HEK293 (cell line): ENCODE results near the gene MAVS.
A peak's percentile ranks its signal among the peaks of the same experiment; 100 is the strongest.

ENCODE experiments used
- CTCF ChIA-PET: fragments of 350-600 bp; formaldehyde crosslinking; extraction: SDS; loops from one replicate; lab custom pipeline; 2021; ENCODE audit warnings: antibody characterized with exemption; lab: Yijun Ruan, JAX
- POLR2A ChIA-PET: fragments of 300-600 bp; formaldehyde crosslinking; extraction: SDS; loops from one replicate; lab custom pipeline; 2020; ENCODE audit warnings: antibody characterized with exemption, inconsistent platforms; lab: Yijun Ruan, JAX
- H3K27ac ChIP-seq: fragments of 200-500 bp; sonication (Bioruptor generic); 2 replicates; pipeline ENCODE4 v1.5.1; 2014; ENCODE audit warnings: low read depth, low read length, control low read depth, inconsistent platforms; ENCODE audit errors: extremely low read depth
- H3K36me3 ChIP-seq, 2 experiments: fragments of 200-500 bp in 1 of 2; sonication (Bioruptor generic) in 1 of 2; 1 replicate in 1 of 2; 2 replicates in 1 of 2; pipeline ENCODE4 v1.5.1; 2014 to 2017; ENCODE audit warnings: inconsistent platforms in 2 of 2, low read length in 2 of 2; ENCODE audit not compliant: control insufficient read depth in 2 of 2, insufficient read depth in 1 of 2
- H3K4me1 ChIP-seq: fragments of 200-500 bp; sonication (Bioruptor generic); 2 replicates; pipeline ENCODE4 v1.5.1; 2014; ENCODE audit warnings: mild to moderate bottlenecking, low read length, inconsistent platforms; ENCODE audit not compliant: control insufficient read depth, insufficient read depth
- H3K4me3 ChIP-seq: 2 replicates; pipeline ENCODE4 v1.5.1; 2011; ENCODE audit warnings: low read depth, mild to moderate bottlenecking, control low read depth, low read length, moderate library complexity
- H3K9me3 ChIP-seq: fragments of 200-500 bp; sonication (Bioruptor generic); 2 replicates; pipeline ENCODE4 v1.5.1; 2014; ENCODE audit warnings: low read depth, low read length, inconsistent platforms; ENCODE audit not compliant: control insufficient read depth, insufficient read depth
- FEZF1 ChIP-seq: fragments of 450-650 bp; formaldehyde crosslinking; IDR thresholded peaks from 2 replicates; pipeline ENCODE4 v1.5.1; 2016; ENCODE audit warnings: missing biosample characterization, missing genetic modification characterization
- KLF10 ChIP-seq: fragments of 450-650 bp; IDR thresholded peaks from 2 replicates; pipeline ENCODE4 v1.5.1; 2018; ENCODE audit warnings: missing biosample characterization, mild to moderate bottlenecking, missing genetic modification characterization
- PRDM1 ChIP-seq: fragments of 450-650 bp; formaldehyde crosslinking; IDR thresholded peaks from 2 replicates; pipeline ENCODE4; 2016; ENCODE audit warnings: missing biosample characterization, missing genetic modification characterization
- SP2 ChIP-seq: fragments of 450-650 bp; formaldehyde crosslinking; IDR thresholded peaks from 2 replicates; pipeline ENCODE4 v1.5.1; 2016; ENCODE audit warnings: missing biosample characterization, missing genetic modification characterization
- SP7 ChIP-seq: fragments of 450-650 bp; formaldehyde crosslinking; IDR thresholded peaks from 2 replicates; pipeline ENCODE4 v1.5.1; 2016; ENCODE audit warnings: missing biosample characterization, missing genetic modification characterization
- YY1 ChIP-seq: fragments of 450-650 bp; formaldehyde crosslinking; IDR thresholded peaks from 2 replicates; pipeline ENCODE4 v1.5.1; 2018; ENCODE audit warnings: missing biosample characterization, missing genetic modification characterization
- YY2 ChIP-seq: fragments of 450-650 bp; formaldehyde crosslinking; IDR thresholded peaks from 2 replicates; pipeline ENCODE4 v1.5.1; 2016; ENCODE audit warnings: missing biosample characterization, missing genetic modification characterization
- ZBTB17 ChIP-seq: fragments of 450-650 bp; formaldehyde crosslinking; IDR thresholded peaks from 2 replicates; pipeline ENCODE4 v1.5.1; 2016; ENCODE audit warnings: missing biosample characterization, missing genetic modification characterization
- ZBTB48 ChIP-seq: fragments of 450-650 bp; formaldehyde crosslinking; IDR thresholded peaks from 2 replicates; pipeline ENCODE4 v1.5.1; 2016; ENCODE audit warnings: missing biosample characterization, missing genetic modification characterization
- ZBTB7A ChIP-seq: fragments of 450-650 bp; formaldehyde crosslinking; IDR thresholded peaks from 2 replicates; pipeline ENCODE4 v1.5.1; 2016; ENCODE audit warnings: low read depth, missing biosample characterization, missing genetic modification characterization
- ZNF16 ChIP-seq: fragments of 450-650 bp; formaldehyde crosslinking; IDR thresholded peaks from 2 replicates; pipeline ENCODE4 v1.5.1; 2016; ENCODE audit warnings: low read depth, missing biosample characterization, missing genetic modification characterization
- ZNF169 ChIP-seq: fragments of 450-650 bp; formaldehyde crosslinking; IDR thresholded peaks from 2 replicates; pipeline ENCODE4 v1.5.1; 2016; ENCODE audit warnings: missing biosample characterization, missing genetic modification characterization
- ZNF266 ChIP-seq: fragments of 450-650 bp; formaldehyde crosslinking; IDR thresholded peaks from 2 replicates; pipeline ENCODE4 v1.5.1; 2016; ENCODE audit warnings: missing biosample characterization, missing genetic modification characterization, low read depth
- ZNF350 ChIP-seq: fragments of 450-650 bp; formaldehyde crosslinking; IDR thresholded peaks from 2 replicates; pipeline ENCODE4 v1.5.0; 2017; ENCODE audit warnings: missing biosample characterization, mild to moderate bottlenecking, missing genetic modification characterization
- ZNF366 ChIP-seq: fragments of 450-650 bp; formaldehyde crosslinking; conservative IDR thresholded peaks from 2 replicates; pipeline ENCODE4 v1.5.1; 2016; ENCODE audit warnings: missing biosample characterization, missing genetic modification characterization
- ZNF394 ChIP-seq: fragments of 450-650 bp; formaldehyde crosslinking; IDR thresholded peaks from 2 replicates; pipeline ENCODE4 v1.5.1; 2016; ENCODE audit warnings: missing biosample characterization, missing genetic modification characterization, mild to moderate bottlenecking, moderate library complexity, borderline replicate concordance
- ZNF521 ChIP-seq: fragments of 450-650 bp; formaldehyde crosslinking; IDR thresholded peaks from 2 replicates; pipeline ENCODE4 v1.5.1; 2017; ENCODE audit warnings: missing biosample characterization, mild to moderate bottlenecking, missing genetic modification characterization
- ZNF558 ChIP-seq: fragments of 450-650 bp; formaldehyde crosslinking; IDR thresholded peaks from 2 replicates; pipeline ENCODE4 v1.5.1; 2016; ENCODE audit warnings: missing biosample characterization, missing genetic modification characterization
- ZNF600 ChIP-seq: fragments of 450-650 bp; formaldehyde crosslinking; IDR thresholded peaks from 2 replicates; pipeline ENCODE4 v1.5.1; 2016; ENCODE audit warnings: missing biosample characterization, missing genetic modification characterization
- ZNF629 ChIP-seq: fragments of 450-650 bp; formaldehyde crosslinking; IDR thresholded peaks from 2 replicates; pipeline ENCODE4 v1.5.1; 2017; ENCODE audit warnings: missing biosample characterization, missing genetic modification characterization
- TF ChIP-seq, protein P1 (sequence below): fragments of 450-650 bp; formaldehyde crosslinking; IDR thresholded peaks from 2 replicates; pipeline ENCODE4 v1.5.1; 2016; ENCODE audit warnings: missing biosample characterization, missing genetic modification characterization
- TF ChIP-seq, protein P2 (sequence below): fragments of 450-650 bp; formaldehyde crosslinking; IDR thresholded peaks from 2 replicates; pipeline ENCODE4 v1.5.1; 2017; ENCODE audit warnings: missing biosample characterization, mild to moderate bottlenecking, missing genetic modification characterization, moderate library complexity
- TF ChIP-seq, protein P3 (sequence below): fragments of 450-650 bp; formaldehyde crosslinking; IDR thresholded peaks from 2 replicates; pipeline ENCODE4 v1.5.1; 2017; ENCODE audit warnings: missing biosample characterization, missing genetic modification characterization
- TF ChIP-seq, protein P4 (sequence below): fragments of 450-650 bp; formaldehyde crosslinking; IDR thresholded peaks from 2 replicates; pipeline ENCODE4 v1.5.1; 2016; ENCODE audit warnings: missing biosample characterization, missing genetic modification characterization

MAVS gene

DNA sequence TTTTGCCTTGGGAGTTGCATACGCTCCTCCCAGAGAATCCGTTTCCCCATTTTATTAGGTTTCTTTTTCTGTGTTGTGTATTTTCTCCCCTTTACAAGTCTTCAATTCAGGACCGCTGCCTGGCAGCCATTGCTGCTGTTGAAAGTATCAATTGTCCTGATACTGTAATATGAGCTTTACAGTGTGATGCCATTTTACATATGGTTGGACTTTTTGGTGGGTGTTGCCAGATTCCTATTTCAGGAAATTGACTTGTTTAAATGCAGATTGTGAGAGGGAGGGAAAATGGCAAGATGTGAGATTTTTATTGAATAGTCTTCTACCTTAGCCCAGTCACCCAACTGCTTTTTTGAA is 43.7 kb downstream of the MAVS start:
- ChIA-PET POLR2A (interaction anchor here (0.6 to 1.1 kb wide), 4 partner anchors 32 to 176 kb away, joined by 3 to 8 read pairs (median 3); partner anchors contain the start of genes ADISSP and AP5S1), CTCF (interaction anchor here (0.7 to 1.2 kb wide), 6 partner anchors 15 to 194 kb away, joined by 3 to 4 read pairs (median 3); no protein-coding TSS in a partner anchor)
- Histone ChIP-seq H3K4me3 (peak overlapping the region; percentile 74), H3K9me3 (no peaks in the 10 kb centered on the region), H3K27ac (peak overlapping the region; percentile 97), H3K4me1 (peaks cover 31% of the 10 kb centered on the region), H3K36me3 (peaks cover 32 to 40% of the 10 kb centered on the region in 2 experiments; a peak in 2 of 3 replicates)
- TF ChIP-seq ZNF266 (no peak), ZNF394 (tag by site-specific recombination) (0 out of 2 replicates have a peak, but pooled peaks have one; percentile 43), ZNF169 (tag by site-specific recombination) (no peak), ZNF600 (tag by site-specific recombination) (peak; percentile 78), YY1 (peak; percentile 80), PRDM1 (tag by site-specific recombination) (peak; percentile 14; the same call in 1 of the 2 replicates), ZNF16 (tag by site-specific recombination) (no peak), ZNF350 (no peak), ZBTB17 (tag by site-specific recombination) (peak; percentile 64), ZBTB48 (tag by site-specific recombination) (no peak), SP7 (tag by site-specific recombination) (no peak), YY2 (tag by site-specific recombination) (peak; percentile 61; the same call in 1 of the 2 replicates), ZNF366 (tag by site-specific recombination) (0 out of 2 replicates have a peak, but pooled peaks have one; percentile 23), ZBTB7A (tag by site-specific recombination) (no peak), SP2 (tag by site-specific recombination) (peak; percentile 25; the same call in 1 of the 2 replicates), FEZF1 (tag by site-specific recombination) (peak; percentile 61), KLF10 (peak; percentile 43; the same call in 1 of the 2 replicates), ZNF521 (no peak), ZNF558 (tag by site-specific recombination) (peak; percentile 30; the same call in 1 of the 2 replicates), ZNF629 (peak; percentile 36; the same call in 1 of the 2 replicates)
- TF ChIP-seq, protein P1, sequence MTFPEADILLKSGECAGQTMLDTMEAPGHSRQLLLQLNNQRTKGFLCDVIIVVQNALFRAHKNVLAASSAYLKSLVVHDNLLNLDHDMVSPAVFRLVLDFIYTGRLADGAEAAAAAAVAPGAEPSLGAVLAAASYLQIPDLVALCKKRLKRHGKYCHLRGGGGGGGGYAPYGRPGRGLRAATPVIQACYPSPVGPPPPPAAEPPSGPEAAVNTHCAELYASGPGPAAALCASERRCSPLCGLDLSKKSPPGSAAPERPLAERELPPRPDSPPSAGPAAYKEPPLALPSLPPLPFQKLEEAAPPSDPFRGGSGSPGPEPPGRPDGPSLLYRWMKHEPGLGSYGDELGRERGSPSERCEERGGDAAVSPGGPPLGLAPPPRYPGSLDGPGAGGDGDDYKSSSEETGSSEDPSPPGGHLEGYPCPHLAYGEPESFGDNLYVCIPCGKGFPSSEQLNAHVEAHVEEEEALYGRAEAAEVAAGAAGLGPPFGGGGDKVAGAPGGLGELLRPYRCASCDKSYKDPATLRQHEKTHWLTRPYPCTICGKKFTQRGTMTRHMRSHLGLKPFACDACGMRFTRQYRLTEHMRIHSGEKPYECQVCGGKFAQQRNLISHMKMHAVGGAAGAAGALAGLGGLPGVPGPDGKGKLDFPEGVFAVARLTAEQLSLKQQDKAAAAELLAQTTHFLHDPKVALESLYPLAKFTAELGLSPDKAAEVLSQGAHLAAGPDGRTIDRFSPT (tag by site-specific recombination) = no peak
- TF ChIP-seq, protein P2, sequence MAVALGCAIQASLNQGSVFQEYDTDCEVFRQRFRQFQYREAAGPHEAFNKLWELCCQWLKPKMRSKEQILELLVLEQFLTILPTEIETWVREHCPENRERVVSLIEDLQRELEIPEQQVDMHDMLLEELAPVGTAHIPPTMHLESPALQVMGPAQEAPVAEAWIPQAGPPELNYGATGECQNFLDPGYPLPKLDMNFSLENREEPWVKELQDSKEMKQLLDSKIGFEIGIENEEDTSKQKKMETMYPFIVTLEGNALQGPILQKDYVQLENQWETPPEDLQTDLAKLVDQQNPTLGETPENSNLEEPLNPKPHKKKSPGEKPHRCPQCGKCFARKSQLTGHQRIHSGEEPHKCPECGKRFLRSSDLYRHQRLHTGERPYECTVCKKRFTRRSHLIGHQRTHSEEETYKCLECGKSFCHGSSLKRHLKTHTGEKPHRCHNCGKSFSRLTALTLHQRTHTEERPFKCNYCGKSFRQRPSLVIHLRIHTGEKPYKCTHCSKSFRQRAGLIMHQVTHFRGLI = peak; percentile 71; the same call in 1 of the 2 replicates
- TF ChIP-seq, protein P3, sequence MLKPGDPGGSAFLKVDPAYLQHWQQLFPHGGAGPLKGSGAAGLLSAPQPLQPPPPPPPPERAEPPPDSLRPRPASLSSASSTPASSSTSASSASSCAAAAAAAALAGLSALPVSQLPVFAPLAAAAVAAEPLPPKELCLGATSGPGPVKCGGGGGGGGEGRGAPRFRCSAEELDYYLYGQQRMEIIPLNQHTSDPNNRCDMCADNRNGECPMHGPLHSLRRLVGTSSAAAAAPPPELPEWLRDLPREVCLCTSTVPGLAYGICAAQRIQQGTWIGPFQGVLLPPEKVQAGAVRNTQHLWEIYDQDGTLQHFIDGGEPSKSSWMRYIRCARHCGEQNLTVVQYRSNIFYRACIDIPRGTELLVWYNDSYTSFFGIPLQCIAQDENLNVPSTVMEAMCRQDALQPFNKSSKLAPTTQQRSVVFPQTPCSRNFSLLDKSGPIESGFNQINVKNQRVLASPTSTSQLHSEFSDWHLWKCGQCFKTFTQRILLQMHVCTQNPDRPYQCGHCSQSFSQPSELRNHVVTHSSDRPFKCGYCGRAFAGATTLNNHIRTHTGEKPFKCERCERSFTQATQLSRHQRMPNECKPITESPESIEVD (tag by site-specific recombination) = 0 out of 2 replicates have a peak, but pooled peaks have one; percentile 58
- TF ChIP-seq, protein P4, sequence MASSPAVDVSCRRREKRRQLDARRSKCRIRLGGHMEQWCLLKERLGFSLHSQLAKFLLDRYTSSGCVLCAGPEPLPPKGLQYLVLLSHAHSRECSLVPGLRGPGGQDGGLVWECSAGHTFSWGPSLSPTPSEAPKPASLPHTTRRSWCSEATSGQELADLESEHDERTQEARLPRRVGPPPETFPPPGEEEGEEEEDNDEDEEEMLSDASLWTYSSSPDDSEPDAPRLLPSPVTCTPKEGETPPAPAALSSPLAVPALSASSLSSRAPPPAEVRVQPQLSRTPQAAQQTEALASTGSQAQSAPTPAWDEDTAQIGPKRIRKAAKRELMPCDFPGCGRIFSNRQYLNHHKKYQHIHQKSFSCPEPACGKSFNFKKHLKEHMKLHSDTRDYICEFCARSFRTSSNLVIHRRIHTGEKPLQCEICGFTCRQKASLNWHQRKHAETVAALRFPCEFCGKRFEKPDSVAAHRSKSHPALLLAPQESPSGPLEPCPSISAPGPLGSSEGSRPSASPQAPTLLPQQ (tag by site-specific recombination) = no peak
